Hematopoietic multipotent progenitor cell (in vitro differentiated cells): ENCODE data around the gene PIP5K1B. TPM values are rescaled to one million over a fixed set of nuclear protein-coding genes. Genes with fewer than 3 reads are reported as not detected.

Source experiments
- DNase-seq, 3 donors: peaks; one replicate each; pipeline ENCODE4 v3.0.0-alpha.2; 2011 to 2015; ENCODE audit warnings: low read depth in 2 of 3, low spot score in 2 of 3
- total RNA-seq: library from RNA; depleted of rRNA; stranded (reverse); fragments of >200 nt; gene quantifications from one replicate; pipeline ENCODE4 v1.2.3, GENCODE V29; 2012

Gene PIP5K1B
- total RNA-seq, 1 donor, result 12.4 TPM

DNA sequence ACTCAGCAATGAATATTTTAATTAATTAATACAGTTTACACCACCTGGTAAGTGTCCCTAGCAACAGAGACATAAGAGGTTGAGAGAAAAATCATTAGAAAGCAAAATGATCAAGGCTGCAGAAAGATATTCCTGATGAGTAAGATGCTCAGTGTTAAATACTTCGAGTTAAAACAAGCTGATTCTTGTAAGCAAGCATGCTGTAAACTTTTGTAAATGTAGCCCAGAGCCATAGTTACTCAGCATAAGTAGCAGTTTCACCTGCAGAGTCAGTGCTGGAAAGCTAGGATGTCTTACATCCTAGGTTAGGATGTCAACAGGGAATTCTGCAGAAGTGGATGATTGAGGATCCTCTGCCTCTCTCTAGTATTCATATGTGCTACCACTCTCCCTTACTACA lies 304.7 kb downstream of the PIP5K1B start:
- DNase-seq, result no peak

DNA sequence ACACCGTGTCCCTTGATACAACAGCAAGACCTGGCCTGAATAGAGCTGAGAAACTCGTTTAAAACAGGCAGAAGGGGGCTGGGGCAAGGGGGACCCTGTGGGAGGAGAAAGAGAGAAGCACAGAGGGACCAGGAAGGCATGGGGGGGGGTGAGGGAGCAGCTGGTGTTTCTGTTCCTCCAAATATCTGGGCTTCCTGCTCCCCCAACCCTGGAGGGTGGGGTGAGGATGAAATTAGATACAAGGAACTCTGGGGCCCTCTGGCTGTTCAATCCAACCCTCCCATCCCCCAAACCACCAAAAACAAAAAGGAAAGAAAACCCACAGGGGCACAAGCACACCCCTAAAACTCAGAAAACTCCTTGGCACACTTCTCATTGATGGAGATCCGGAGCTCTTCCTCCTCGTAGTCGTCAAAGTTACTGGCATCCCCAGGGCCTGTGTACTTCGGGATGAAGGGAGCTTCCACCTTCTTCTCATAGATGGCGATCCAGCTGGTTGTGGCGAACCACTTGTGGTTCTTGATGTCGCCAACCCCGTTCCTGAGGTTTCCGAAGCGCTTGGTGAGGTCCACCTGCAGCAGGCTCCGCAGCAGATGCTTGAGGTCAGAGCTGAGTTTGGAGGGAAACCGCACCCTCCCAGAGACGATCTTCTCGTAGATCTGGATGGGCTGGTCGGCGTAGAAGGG lies 307.8 kb downstream of the PIP5K1B start:
- DNase-seq, result peak in 2 of 3 donors; percentile 66 to 80

DNA sequence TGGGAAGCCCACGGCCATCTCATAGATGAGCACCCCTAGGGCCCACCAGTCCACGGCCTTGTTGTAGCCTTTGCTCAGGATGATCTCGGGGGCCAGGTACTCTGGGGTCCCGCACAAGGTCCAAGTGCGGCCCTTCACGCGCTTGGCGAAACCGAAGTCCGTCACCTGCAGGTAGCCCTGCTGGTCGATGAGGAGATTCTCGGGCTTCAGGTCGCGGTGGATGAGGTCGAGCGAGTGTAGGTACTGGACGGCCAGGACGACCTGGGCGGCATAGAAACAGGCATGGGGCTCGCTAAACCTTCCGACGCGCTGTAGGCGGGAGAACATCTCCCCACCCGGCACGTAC lies 308.3 kb downstream of the PIP5K1B start:
- no peak for DNase-seq

DNA sequence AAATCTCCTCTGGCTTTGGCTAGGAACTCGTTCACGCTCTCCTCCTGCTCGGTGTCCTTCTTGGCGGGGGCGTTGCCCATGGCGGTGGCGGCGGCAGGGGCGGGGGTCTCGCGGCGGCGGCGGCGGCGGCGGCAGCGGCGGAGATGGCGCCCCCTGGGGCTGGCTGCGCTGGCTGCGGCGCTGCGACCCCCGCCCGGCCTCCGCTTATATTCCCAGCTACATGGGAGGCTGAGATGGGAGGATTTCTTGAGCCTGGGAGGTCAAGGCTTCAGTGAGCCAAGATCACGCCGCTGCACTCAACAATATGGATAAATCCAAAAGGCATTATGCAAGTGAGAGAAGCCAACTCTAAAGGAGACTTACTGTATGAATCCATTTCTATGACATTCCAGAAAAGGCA lies 309.0 kb downstream of the PIP5K1B start, which contains the start of gene PRKACG:
PRKACG (minus strand) TSS at position 101 of the 400 bp plus-strand sequence; CDS start at position 80, 21 bp downstream.
- no peak for DNase-seq

DNA sequence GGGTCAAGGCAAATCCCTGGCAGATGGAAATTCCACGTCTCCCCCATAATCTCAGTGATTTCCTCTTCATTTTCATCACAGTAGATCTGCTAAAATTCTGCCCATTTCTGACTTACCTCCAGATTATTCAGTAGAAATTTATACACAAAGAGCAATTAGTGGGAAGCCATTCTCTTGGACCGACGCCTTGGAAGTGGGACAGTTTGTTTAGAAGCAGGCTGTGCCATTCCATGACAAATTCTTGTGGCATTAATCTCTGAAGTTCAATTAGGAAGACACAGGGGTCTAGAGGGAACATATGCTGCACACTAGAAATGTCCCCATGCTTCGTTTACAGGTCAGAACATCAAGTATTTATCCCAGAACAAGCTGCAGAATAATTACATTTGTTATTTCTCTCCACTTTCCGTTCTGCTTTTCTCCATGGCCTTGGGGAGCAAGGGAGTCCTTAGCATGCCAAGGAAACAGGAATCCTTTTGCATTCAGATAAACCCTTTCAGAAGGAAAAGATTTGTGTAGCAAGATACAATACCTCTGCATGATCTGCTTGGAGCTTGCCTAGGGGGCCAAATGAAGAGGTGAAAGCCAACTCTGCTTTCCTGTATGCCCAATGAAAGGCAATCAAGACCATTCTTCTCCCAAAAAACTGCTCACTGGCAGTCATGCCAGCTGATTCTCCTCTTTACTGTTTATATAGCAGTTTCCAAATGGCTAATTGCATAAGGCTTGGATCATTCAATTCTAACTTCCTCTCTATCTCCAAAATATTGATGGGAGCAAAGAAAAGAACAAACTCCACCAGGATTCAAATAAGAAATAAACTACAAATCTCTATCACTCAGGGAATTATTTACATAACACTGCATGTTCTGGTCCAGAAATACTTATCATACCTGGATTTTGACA lies 311.4 kb downstream of the PIP5K1B start:
- no peak for DNase-seq

DNA sequence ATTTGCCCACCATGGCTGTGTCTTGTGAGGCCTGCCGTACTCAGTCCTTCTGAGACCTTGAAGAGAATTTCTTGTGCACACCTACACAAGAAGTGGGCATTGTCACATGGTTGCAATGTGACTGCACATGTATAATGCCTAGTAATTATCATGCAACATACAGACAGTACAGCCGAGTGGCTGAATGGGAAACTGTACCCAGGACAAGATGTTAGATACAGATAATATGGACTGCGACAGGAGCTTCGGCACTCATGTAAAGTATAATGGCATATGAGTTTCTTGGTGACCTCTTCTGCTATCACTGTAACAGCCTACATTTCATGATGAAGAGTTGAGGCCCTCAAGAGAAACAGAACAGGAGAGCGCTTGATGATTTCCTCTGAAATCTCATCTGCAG lies 313.7 kb downstream of the PIP5K1B start:
- DNase-seq, result peak in 2 of 3 donors; percentile 38 to 62

DNA sequence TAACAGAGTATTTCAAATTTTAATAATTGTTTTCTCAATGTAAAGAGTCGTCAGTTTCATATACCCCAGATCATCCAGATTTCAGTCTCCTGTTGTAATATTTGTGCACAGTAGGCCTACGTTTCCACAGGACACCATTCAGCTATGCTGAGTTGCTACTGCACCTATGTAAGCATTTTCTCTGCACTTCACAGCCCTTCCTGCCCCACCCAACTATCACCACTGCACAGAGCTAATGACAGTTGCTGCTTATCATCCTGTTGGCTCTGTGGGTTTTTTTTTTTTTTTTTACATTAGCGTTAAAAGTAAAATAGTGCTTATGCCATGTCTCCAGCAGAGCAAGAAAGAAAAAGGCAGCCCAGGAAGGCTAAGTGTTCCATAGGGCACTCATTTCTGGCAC lies 314.8 kb downstream of the PIP5K1B start:
- DNase-seq, result peak in 2 of 3 donors; percentile 68 to 84

DNA sequence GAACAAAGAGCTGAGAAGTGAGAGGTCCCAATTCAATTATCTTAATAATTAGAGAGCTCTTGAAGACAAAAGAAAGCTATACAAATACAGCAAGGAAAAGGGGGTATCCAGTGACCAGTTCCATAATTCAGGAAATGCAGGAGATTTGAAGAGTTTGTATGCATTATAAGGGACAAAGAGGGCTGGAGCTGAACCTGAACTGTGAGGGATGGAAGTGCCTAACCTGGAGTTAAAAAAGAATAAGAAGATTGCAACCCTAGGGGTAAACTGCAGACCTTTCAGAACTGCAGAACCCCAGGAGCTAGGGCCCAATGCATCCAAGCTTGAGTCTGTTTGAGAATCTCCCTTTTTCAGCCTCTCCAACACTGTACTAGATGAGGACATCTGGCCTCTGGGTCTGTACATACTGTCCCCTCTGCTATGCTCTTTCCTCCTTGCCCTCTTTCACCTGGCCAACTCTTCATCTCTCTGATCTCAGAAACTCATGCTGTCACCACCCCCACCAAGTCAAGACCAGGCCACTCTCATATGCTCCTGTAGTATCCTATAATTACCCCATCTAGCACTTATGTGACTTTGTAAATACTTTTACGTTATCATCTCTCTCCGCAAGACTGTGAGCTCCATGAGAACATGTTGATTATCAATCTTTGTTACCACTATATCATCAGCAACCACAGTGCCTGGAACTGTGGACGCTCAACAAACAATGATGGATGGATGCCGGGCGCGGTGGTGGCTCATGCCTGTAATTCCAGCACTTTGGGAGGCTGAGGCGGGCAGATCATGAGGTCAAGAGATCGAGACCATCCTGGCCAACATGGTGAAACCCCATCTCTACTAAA lies 315.5 kb downstream of the PIP5K1B start:
- DNase-seq, result no peak

DNA sequence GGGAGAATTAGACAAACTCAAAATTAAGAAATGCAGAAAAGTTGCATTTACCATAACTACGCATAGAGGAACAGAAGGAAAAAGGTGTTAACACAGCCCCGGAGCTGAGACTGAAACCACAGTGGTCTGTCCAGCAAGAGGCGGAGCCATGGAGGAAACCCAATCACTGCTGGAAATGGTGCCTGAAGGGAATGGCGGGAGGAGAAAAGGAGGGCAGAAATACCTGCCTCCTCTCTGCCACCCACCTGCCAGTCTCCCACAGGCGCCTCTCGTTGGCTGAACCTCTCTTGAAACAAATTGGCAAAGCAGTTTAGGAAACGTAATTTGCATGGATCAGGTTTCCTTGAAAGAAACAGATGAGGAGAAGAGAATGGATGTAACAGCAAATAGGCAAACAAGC lies 318.6 kb downstream of the PIP5K1B start:
- no peak for DNase-seq

DNA sequence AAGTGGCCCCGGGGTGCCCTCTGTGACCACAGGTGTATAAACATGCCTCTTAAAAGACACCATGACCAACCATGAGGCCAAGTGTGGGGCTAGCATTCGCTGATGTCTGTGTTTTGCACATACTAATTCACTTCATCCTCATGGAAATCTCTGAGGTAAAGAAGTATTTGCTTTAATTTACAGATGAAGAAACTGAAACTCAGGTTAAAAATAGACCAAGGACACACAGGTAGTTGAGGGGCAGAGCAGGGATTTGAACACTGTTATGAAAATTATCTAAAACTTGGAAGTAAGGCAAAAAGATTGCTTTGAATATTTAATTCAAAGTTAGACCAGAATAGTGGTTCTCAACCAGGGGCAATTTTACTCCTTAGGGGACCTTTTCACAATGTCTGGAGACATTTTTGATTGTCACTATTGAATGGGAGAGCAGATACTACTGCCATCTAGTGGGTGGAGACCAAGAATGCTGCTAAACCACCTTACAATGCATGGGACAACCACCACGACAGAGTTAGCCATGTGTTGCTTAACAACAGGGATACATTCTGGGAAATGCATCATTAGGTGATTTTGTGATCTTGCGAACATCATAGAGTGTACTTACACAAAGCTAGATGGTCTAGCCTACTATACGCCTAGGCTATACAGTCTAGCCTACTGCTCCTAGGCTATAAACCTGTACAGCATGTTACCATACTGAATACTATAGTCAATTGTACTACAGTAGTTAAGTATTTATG lies 322.5 kb downstream of the PIP5K1B start:
- peak in 2 of 3 donors; percentile 67 to 85 for DNase-seq

DNA sequence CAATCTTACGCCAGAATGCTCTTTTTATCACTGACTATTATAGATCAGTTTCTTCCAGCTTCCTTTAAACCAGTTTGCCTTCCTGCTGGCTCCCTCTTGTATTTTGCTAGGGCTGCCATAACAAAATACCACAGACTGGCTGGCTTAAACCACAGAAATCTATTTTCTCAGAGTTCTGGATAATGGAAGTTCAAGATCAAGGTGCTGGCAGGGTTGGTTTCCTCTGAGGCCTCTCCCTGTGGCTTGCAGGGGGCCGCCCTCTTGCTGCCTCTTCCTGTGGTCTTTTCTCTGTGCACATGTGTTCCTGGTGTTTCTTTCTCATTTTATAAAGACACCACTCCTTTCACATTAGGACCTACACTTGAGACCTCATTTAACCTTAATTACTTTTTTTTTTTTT lies 323.7 kb downstream of the PIP5K1B start:
- peak in 2 of 3 donors; percentile 82 to 95 for DNase-seq

DNA sequence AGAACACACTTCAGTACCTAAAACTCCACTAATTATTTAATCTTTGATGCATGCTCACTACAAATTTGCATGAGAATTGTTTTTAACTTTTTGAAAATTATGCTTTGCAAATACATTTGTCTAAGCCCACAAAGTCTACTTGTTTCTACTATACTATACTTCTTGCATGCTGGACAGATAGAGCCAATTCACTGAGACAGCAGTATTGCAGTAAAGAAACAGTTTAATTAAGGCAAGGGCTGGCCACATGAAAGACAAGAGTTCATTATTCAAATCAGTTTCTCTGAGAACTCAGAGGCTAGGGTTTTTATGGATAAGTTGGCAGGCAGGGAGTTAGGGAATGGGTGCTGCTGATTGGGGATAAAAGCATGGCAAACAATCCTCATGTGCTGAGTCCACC lies 324.5 kb downstream of the PIP5K1B start:
- DNase-seq, result peak in 1 of 3 donors; percentile 26

DNA sequence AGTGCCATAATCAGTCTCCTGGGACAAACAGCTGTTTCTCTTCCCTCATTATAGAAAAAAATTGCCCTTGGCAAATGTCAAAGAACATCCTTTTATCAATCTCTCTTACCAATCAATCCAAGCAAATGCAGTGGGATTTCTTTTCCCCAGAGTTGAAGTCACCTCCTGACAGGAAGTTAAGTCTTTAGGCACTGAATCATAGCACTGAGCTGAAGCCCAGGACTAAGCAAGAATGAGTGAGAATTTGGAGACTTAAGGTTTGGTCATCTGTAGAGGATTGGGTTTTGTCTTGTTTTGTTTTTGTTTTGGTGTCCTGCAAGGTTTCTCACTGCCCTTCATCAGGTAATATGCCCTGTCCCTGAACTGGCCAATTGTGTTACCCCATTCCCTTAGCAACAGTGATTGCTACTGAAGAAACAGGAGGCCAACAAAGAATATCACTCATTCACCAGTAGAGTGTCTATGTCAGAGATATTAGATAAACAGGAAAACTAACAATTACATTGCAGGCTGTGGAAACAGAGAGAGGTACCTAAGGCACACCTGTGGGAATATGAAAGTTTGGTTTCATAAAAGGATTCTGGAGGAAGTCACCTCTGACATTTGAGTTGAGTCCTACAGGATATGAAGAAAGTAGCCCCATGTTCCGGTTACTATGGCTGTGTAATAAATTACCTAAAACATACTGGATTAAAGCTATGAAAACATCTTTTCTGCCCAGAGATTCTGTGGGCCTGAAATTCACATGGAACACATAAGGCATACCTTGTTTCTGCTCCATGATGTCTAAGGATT lies 326.0 kb downstream of the PIP5K1B start:
- DNase-seq, result no peak

DNA sequence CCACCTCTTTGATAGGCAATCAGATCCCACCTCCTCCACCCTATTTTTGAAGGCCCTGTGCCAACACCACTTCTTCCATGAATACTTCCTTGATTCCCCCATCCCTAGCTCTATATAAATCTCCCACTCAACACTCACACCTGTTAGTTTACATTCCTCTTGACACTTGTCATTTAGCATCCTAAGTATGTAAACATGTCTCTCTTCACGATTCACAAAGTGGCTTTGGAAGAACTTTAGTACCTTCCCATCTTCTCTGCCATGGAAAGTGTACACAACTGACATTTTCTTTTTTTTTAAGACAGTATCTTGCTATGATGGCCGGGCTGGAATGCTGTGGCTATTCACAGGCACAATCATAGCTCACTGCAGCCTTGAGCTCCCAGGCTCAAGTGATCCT lies 329.0 kb downstream of the PIP5K1B start:
- DNase-seq, result no peak

DNA sequence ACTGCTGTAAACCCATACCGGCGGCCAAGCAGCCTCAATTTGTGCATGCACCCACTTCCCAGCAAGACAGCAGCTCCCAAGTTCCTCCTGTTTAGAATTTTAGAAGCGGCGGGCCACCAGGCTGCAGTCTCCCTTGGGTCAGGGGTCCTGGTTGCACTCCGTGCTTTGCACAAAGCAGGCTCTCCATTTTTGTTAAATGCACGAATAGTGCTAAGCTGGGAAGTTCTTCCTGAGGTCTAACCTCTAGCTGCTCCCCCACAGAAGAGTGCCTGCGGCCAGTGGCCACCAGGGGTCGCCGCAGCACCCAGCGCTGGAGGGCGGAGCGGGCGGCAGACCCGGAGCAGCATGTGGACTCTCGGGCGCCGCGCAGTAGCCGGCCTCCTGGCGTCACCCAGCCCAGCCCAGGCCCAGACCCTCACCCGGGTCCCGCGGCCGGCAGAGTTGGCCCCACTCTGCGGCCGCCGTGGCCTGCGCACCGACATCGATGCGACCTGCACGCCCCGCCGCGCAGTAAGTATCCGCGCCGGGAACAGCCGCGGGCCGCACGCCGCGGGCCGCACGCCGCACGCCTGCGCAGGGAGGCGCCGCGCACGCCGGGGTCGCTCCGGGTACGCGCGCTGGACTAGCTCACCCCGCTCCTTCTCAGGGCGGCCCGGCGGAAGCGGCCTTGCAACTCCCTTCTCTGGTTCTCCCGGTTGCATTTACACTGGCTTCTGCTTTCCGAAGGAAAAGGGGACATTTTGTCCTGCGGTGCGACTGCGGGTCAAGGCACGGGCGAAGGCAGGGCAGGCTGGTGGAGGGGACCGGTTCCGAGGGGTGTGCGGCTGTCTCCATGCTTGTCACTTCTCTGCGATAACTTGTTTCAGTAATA lies 330.6 kb downstream of the PIP5K1B start, which contains the start of gene FXN:
FXN (plus strand) TSS at position 315 of the 871 bp plus-strand sequence; CDS start at position 346, 31 bp downstream.
- peak; percentile 65 to 79 (median 77) for DNase-seq

DNA sequence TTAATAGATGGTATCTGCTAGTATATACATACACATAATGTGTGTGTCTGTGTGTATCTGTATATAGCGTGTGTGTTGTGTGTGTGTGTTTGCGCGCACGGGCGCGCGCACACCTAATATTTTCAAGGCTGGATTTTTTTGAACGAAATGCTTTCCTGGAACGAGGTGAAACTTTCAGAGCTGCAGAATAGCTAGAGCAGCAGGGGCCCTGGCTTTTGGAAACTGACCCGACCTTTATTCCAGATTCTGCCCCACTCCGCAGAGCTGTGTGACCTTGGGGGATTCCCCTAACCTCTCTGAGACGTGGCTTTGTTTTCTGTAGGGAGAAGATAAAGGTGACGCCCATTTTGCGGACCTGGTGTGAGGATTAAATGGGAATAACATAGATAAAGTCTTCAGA lies 331.3 kb downstream of the PIP5K1B start:
- DNase-seq, result peak in 1 of 3 donors; percentile 36

DNA sequence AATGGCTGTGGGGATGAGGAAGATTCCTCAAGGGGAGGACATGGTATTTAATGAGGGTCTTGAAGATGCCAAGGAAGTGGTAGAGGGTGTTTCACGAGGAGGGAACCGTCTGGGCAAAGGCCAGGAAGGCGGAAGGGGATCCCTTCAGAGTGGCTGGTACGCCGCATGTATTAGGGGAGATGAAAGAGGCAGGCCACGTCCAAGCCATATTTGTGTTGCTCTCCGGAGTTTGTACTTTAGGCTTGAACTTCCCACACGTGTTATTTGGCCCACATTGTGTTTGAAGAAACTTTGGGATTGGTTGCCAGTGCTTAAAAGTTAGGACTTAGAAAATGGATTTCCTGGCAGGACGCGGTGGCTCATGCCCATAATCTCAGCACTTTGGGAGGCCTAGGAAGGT lies 331.8 kb downstream of the PIP5K1B start:
- no peak for DNase-seq

DNA sequence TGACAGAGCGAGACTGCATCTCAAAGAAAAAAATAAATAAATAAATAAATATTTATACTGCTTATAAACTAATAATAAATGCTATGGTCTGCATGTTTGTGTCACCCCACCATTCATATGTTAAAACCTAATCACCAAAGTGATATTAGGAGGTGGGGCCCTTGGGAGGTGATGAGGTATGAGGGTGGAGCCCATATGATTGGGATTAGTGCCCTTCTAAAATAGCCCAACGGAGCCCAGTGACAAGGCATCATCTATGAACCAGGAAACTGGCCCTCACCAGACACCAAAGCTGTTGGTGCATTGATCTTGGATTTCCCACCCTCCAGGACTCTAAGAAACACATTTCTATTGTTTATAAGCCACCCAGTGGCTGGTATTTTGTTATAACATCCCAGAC lies 335.6 kb downstream of the PIP5K1B start:
- no peak for DNase-seq
